Measurements from ENCODE around the gene TFB1M.

The TFB1M gene

DNA sequence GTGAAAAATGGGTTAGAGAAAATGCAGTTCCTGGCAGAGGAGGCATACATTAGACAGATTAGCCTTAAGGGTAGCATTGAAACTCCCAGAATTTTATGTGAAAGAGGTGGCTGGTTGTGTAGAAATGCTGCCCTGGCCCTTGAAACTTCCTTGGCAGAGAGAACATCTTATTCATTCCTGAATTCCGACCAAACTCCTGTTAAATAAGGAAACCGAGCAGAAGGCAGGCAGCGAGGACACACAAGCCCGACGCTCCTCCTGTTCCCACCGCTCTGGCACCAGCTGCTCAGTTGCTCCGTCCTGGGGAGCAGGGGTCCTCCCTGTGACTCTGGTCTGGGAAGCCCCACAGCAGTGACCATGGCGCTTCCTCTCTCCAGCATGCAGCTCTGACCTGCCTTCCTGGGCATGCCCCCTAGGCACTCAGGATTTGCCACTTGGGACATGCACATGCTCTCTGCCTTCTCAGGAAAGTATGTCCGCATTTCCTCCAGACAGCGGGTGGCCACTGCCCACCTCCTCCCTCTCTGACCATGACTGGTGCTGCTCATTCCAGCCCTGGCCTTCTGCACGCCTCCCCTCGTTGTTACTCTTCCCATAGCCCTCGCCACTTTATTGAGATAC is 85.6 kb downstream of the TFB1M start:
- TF ChIP-seq, protein P1, sequence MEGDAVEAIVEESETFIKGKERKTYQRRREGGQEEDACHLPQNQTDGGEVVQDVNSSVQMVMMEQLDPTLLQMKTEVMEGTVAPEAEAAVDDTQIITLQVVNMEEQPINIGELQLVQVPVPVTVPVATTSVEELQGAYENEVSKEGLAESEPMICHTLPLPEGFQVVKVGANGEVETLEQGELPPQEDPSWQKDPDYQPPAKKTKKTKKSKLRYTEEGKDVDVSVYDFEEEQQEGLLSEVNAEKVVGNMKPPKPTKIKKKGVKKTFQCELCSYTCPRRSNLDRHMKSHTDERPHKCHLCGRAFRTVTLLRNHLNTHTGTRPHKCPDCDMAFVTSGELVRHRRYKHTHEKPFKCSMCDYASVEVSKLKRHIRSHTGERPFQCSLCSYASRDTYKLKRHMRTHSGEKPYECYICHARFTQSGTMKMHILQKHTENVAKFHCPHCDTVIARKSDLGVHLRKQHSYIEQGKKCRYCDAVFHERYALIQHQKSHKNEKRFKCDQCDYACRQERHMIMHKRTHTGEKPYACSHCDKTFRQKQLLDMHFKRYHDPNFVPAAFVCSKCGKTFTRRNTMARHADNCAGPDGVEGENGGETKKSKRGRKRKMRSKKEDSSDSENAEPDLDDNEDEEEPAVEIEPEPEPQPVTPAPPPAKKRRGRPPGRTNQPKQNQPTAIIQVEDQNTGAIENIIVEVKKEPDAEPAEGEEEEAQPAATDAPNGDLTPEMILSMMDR (conservative IDR thresholded peaks at IDR 0.05; ENCODE audit: low read depth, low read length) = no peak
- no peak for DNase-seq (ENCODE audit: low read depth)
- H3K4me3 ChIP-seq (ENCODE audit: low read depth, low read length) = no peak overlapping the region

DNA sequence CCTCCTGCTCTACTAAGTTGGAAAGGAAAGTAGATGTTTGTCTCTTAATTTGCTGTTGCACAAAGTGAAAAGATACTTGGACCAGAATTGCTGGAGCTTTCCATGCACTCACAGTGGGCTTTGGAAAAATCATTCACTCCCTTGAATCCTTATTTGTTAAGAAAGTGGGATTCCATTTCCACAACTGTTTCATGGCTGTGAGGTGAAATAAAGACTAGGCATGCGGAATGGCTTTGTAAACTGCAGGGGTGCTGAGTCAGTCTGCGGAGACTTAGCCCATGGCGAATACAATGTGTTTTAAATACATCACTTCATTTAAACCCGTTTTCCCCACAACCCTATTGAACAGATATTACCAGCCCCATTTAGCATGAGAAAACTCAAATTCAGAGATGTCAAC is 87.2 kb downstream of the TFB1M start:
- no peak overlapping the region for H3K4me3 ChIP-seq (ENCODE audit: low read depth, low read length)
- no peak for DNase-seq (ENCODE audit: low read depth)
- TF ChIP-seq, protein P1 (conservative IDR thresholded peaks at IDR 0.05; ENCODE audit: low read depth, low read length) = no peak

DNA sequence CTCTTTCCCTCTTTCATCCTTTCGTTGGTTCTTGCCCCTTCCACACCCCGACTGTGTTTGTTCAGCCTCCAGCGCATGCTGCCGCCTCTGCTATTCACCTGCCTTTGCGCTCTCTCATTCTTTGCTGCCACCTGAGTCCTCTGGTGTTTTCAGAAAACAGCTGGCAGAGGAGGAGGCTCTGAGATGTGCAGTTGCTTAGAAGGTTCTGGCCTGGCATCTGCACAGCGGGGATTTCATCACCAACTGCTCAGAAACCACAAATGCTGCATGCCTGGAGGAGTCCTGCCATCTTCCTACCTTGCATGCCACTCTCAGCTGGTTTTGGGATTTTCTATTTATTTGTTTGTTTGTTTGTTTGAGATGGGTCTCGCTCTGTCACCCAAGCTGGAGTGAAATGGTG is 89.7 kb downstream of the TFB1M start:
- H3K4me3 ChIP-seq (ENCODE audit: low read depth, low read length) = no peak overlapping the region
- DNase-seq (ENCODE audit: low read depth) = no peak
- TF ChIP-seq, protein P1 (conservative IDR thresholded peaks at IDR 0.05; ENCODE audit: low read depth, low read length) = no peak

DNA sequence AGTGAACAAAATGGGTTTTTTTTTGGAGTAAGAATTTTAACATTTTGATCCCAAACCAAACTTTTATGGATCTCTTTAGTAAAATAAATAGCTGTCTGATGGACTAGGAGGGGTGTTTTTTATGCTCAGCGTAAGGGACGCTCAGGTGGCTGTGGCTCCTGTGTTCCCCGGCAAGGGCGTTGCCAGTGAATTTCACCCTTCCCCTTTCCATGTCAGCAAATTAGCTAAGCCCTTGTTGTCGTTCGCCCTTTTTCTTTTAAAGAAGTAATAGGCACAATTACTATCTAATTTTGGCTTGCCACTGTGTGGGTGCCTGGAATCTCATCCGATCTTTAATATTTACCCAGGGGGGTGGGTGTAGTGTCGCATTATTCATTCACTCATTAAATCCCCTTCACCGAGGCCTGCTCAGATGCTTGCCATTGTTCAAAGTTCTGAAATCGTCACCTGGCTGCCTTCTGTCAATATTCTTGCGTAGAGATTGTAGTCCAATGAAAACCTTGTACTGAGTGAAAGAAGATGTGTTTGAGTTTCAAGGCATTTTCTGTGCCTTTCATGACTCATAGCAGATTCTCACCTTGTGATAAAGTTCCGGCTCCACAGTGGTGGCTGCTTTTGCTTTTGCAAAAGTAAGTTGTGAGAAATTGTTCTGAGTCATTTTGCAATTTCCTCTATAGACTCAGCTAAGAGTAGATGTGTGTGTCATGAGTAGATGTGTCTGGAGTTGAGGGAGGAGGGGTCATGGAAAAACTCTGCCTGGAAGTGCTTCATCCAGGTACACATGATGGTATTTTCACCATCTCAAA is 90.4 kb downstream of the TFB1M start:
- no peak overlapping the region for H3K4me3 ChIP-seq (ENCODE audit: low read depth, low read length)
- peak; percentile 94 for DNase-seq (ENCODE audit: low read depth)
- TF ChIP-seq, protein P1 (conservative IDR thresholded peaks at IDR 0.05; ENCODE audit: low read depth, low read length) = no peak

DNA sequence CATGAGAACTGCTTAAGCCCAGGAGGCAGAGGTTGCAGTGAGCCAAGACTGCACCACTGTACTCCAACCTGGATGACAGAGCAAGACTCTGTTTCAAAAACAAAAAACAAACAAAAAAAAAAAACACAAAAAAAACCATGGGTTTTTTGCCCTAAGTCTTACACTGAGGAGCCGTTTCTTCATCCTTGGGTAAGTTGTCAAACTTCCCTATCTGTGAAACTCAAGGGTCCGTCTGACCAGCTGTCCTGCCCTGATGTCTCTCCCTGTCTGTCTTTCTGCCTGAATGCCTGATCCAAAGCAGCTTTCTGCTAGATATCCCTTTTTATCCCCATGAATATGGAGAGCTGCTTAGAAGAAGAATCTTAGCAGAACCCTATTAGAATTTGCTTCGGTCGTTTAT is 91.8 kb downstream of the TFB1M start:
- no peak overlapping the region for H3K4me3 ChIP-seq (ENCODE audit: low read depth, low read length)
- DNase-seq (ENCODE audit: low read depth) = no peak
- TF ChIP-seq, protein P1 (conservative IDR thresholded peaks at IDR 0.05; ENCODE audit: low read depth, low read length) = no peak

DNA sequence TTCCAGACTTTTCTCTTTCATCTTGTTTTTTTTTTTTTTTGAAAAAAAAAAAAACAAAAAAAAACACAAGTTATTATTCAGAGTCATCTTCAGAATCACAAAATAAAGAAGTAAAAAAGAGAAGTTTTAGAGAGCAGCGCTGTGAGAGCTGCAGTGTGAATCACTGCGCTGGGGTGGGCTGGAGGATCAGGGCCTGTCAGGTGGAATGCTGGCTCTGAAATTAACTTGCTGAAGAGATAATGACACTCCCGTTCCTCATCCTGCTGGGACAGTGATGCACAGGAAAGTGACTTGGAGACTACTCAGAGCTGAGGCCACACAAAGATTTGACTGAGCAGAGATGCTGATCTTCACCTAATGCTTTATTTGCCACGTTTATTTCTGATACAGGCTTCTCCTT is 93.2 kb downstream of the TFB1M start:
- no peak for DNase-seq (ENCODE audit: low read depth)
- TF ChIP-seq, protein P1 (conservative IDR thresholded peaks at IDR 0.05; ENCODE audit: low read depth, low read length) = no peak

More for the DNA sequence above, 93.2 kb downstream of the TFB1M start:
- no peak overlapping the region for H3K4me3 ChIP-seq (ENCODE audit: low read depth, low read length)
